WTC11 (cell line): ENCODE measurements around the gene TAPBP. TPM values are rescaled to one million over a fixed set of nuclear protein-coding genes. Genes with fewer than 3 reads are reported as not detected.

Experiments used
- ATAC-seq: fragments of 200-7000 bp; cut with Tn5 transposase; 2 replicates; pipeline ENCODE4 v1.10.0; 2021; ENCODE audit warnings: mild to moderate bottlenecking, moderate library complexity
- CTCF ChIA-PET: fragments of 300-600 bp; sonication (Branson Sonifier 250); formaldehyde crosslinking; loops from one replicate; lab custom pipeline; 2021; ENCODE audit warnings: antibody characterized with exemption; lab: Charles Lee
- POLR2A ChIA-PET: fragments of 350-600 bp; sonication (Branson Sonifier 250); formaldehyde crosslinking; loops from one replicate; lab custom pipeline; 2021; ENCODE audit warnings: antibody characterized with exemption; lab: Charles Lee
- DNase-seq: peaks from one replicate; pipeline ENCODE4 v3.0.0; 2021; ENCODE audit warnings: low spot score
- H3K27ac Mint-ChIP-seq: 2 replicates; pipeline ENCODE4 v1.8.0; 2021; ENCODE audit warnings: mixed read lengths
- H3K27me3 Mint-ChIP-seq: 2 replicates; pipeline ENCODE4 v1.8.0; 2021; ENCODE audit warnings: low read depth, mild to moderate bottlenecking, moderate library complexity, mixed read lengths
- H3K36me3 Mint-ChIP-seq: 2 replicates; pipeline ENCODE4 v1.8.0; 2021; ENCODE audit warnings: mixed read lengths
- H3K4me1 Mint-ChIP-seq: 2 replicates; pipeline ENCODE4 v1.8.0; 2022; ENCODE audit warnings: mixed read lengths
- H3K4me3 Mint-ChIP-seq: 2 replicates; pipeline ENCODE4 v1.8.0; 2021; ENCODE audit warnings: mild to moderate bottlenecking, moderate library complexity, mixed read lengths
- H3K9me3 Mint-ChIP-seq: 2 replicates; pipeline ENCODE4 v1.8.0; 2021; ENCODE audit warnings: mixed read lengths
- ESRRA ChIP-seq: sonication (generic); formaldehyde crosslinking; IDR thresholded peaks from 2 replicates; pipeline ENCODE4 v1.8.1; 2022; ENCODE audit warnings: mild to moderate bottlenecking, missing genetic modification reagents, borderline replicate concordance
- ETV6 ChIP-seq: sonication (generic); formaldehyde crosslinking; IDR thresholded peaks from 2 replicates; pipeline ENCODE4 v1.8.1; 2022; ENCODE audit warnings: mild to moderate bottlenecking, missing genetic modification reagents
- IRF2 ChIP-seq: sonication (generic); formaldehyde crosslinking; IDR thresholded peaks from 2 replicates; pipeline ENCODE4 v1.8.0; 2022; ENCODE audit warnings: low read depth, missing genetic modification reagents, borderline replicate concordance
- NFE2L1 ChIP-seq: sonication (generic); formaldehyde crosslinking; IDR thresholded peaks from 2 replicates; pipeline ENCODE4 v1.8.1; 2023; ENCODE audit warnings: missing genetic modification reagents
- RORB ChIP-seq: fragments of 250-450 bp; sonication (Bioruptor Pico); IDR thresholded peaks from 2 replicates; pipeline ENCODE4 v1.9.0; 2021; ENCODE audit warnings: mild to moderate bottlenecking
- SOX15 ChIP-seq: fragments of 250-450 bp; sonication (Bioruptor Pico); IDR thresholded peaks from 2 replicates; pipeline ENCODE4 v1.9.0; 2021; ENCODE audit warnings: mild to moderate bottlenecking
- TP53 ChIP-seq: sonication (generic); formaldehyde crosslinking; IDR thresholded peaks from 2 replicates; pipeline ENCODE4 v1.8.1; 2023; ENCODE audit warnings: mild to moderate bottlenecking, missing genetic modification reagents
- ZNF232 ChIP-seq: sonication (generic); formaldehyde crosslinking; IDR thresholded peaks from 2 replicates; pipeline ENCODE4 v1.8.0; 2022; ENCODE audit warnings: mild to moderate bottlenecking, missing genetic modification reagents
- total RNA-seq: library from RNA; stranded (reverse); gene quantifications from 3 replicates; pipeline ENCODE4 v1.2.3, GENCODE V29; 2021
- TF ChIP-seq, protein P1 (sequence below): sonication (generic); formaldehyde crosslinking; IDR thresholded peaks from 2 replicates; pipeline ENCODE4 v1.8.0; 2022; ENCODE audit warnings: mild to moderate bottlenecking, missing genetic modification reagents
- TF ChIP-seq, protein P2 (sequence below): sonication (generic); formaldehyde crosslinking; IDR thresholded peaks from 2 replicates; pipeline ENCODE4 v1.8.0; 2022; ENCODE audit warnings: mild to moderate bottlenecking, missing genetic modification reagents
- TF ChIP-seq, protein P3 (sequence below): sonication (generic); formaldehyde crosslinking; IDR thresholded peaks from 2 replicates; pipeline ENCODE4 v1.8.1; 2023; ENCODE audit warnings: mild to moderate bottlenecking, moderate library complexity, missing genetic modification reagents
- TF ChIP-seq, protein P4 (sequence below): sonication (generic); formaldehyde crosslinking; IDR thresholded peaks from 2 replicates; pipeline ENCODE4 v1.8.1; 2023; ENCODE audit warnings: mild to moderate bottlenecking, missing genetic modification reagents, moderate library complexity
- TF ChIP-seq, protein P5 (sequence below): sonication (generic); formaldehyde crosslinking; IDR thresholded peaks from 2 replicates; pipeline ENCODE4 v1.8.1; 2022; ENCODE audit warnings: low read depth, mild to moderate bottlenecking, moderate library complexity, missing genetic modification reagents, borderline replicate concordance
- TF ChIP-seq, protein P6 (sequence below): sonication (generic); formaldehyde crosslinking; IDR thresholded peaks from 2 replicates; pipeline ENCODE4 v1.8.1; 2022; ENCODE audit warnings: low read depth, missing genetic modification reagents, borderline replicate concordance
- TF ChIP-seq, protein P7 (sequence below): fragments of 250-450 bp; sonication (Bioruptor Pico); IDR thresholded peaks from 2 replicates; pipeline ENCODE4 v1.9.0; 2021; ENCODE audit warnings: mild to moderate bottlenecking

The TAPBP gene
- total RNA-seq, 1 experiment from 2014 or later, result 43.5 TPM

DNA sequence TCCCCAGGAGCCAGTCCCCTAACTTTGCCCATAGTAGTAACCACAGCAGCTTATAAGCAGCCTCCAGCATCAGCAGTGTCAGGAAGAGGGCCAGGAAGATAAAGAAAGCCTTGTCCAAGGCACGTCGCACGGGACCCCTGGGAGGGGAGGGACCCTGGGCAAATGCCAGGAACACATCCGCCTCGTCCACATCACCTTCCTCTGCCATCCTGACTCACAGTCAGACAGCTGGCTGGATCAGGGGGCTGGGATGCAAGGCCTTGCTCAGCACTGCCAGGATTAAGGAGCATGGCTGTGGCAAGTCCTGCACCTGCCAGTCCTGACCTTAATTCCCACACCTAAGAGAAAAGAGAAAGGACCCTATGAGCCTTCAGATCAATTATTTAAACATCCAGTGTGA lies 15.2 kb upstream of the TAPBP start:
- no peak overlapping the region for H3K4me3 Mint-ChIP-seq
- POLR2A ChIA-PET, result no interaction called here
- TF ChIP-seq ZNF232 (CRISPR knock-in tag) (no peak), IRF2 (CRISPR knock-in tag) (no peak), TP53 (CRISPR knock-in tag) (no peak), SOX15 (CRISPR knock-in tag) (no peak)
- TF ChIP-seq, protein P1, sequence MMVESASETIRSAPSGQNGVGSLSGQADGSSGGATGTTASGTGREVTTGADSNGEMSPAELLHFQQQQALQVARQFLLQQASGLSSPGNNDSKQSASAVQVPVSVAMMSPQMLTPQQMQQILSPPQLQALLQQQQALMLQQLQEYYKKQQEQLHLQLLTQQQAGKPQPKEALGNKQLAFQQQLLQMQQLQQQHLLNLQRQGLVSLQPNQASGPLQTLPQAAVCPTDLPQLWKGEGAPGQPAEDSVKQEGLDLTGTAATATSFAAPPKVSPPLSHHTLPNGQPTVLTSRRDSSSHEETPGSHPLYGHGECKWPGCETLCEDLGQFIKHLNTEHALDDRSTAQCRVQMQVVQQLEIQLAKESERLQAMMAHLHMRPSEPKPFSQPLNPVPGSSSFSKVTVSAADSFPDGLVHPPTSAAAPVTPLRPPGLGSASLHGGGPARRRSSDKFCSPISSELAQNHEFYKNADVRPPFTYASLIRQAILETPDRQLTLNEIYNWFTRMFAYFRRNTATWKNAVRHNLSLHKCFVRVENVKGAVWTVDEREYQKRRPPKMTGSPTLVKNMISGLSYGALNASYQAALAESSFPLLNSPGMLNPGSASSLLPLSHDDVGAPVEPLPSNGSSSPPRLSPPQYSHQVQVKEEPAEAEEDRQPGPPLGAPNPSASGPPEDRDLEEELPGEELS (CRISPR knock-in tag), result no peak
- TF ChIP-seq, protein P2, sequence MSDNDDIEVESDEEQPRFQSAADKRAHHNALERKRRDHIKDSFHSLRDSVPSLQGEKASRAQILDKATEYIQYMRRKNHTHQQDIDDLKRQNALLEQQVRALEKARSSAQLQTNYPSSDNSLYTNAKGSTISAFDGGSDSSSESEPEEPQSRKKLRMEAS, result no peak

DNA sequence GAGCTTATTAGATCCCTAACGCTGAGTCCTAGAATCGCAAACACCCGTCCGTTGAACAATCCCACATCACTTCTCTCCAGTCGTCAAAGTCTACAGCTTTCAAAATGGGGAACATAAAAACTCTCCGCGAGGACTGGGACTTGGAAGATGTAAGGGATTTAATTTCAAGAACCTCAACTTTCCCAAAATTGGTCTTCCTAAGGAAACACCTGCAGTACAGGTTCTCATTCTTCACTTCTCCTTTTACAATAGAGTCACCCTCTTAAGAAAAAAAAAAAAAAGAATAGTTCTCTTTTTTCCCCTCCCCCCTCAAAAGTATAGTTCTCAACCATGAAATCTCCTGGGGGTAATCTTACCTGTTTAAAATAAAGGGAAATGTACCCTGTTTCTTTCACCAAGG lies 10.2 kb upstream of the TAPBP start:
- H3K27ac Mint-ChIP-seq, result no peak overlapping the region
- POLR2A ChIA-PET, result interaction anchor here (0.7 to 0.9 kb wide), 3 partner anchors 27 to 272 kb away, joined by 3 to 11 read pairs (median 3); no protein-coding TSS in a partner anchor

More for the DNA sequence above, 15.2 kb upstream of the TAPBP start:
- no peak for DNase-seq
- Mint-ChIP-seq H3K4me1 (peaks cover 5% of the 10 kb centered on the region), H3K27me3 (peaks cover 3% of the 10 kb centered on the region; the same call in 1 of the 2 replicates), H3K36me3 (no peaks in the 10 kb centered on the region), H3K9me3 (no peaks in the 10 kb centered on the region), H3K27ac (no peak overlapping the region; the same call in 1 of the 2 replicates)
- ATAC-seq, result no peak
- CTCF ChIA-PET, result interaction anchor here (0.7 to 1.3 kb wide), 3 partner anchors 11 to 62 kb away, joined by 3 to 4 read pairs (median 3); partner anchors contain the start of gene ZBTB22

More for the DNA sequence above, 10.2 kb upstream of the TAPBP start:
- H3K4me1 Mint-ChIP-seq, result peaks cover 45% of the 10 kb centered on the region
- peaks cover 16% of the 10 kb centered on the region for H3K36me3 Mint-ChIP-seq
- no peak for TF ChIP-seq RORB (CRISPR knock-in tag)
- TF ChIP-seq, protein P3, sequence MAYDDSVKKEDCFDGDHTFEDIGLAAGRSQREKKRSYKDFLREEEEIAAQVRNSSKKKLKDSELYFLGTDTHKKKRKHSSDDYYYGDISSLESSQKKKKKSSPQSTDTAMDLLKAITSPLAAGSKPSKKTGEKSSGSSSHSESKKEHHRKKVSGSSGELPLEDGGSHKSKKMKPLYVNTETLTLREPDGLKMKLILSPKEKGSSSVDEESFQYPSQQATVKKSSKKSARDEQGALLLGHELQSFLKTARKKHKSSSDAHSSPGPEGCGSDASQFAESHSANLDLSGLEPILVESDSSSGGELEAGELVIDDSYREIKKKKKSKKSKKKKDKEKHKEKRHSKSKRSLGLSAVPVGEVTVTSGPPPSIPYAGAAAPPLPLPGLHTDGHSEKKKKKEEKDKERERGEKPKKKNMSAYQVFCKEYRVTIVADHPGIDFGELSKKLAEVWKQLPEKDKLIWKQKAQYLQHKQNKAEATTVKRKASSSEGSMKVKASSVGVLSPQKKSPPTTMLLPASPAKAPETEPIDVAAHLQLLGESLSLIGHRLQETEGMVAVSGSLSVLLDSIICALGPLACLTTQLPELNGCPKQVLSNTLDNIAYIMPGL (CRISPR knock-in tag), result no peak
- TF ChIP-seq, protein P4, sequence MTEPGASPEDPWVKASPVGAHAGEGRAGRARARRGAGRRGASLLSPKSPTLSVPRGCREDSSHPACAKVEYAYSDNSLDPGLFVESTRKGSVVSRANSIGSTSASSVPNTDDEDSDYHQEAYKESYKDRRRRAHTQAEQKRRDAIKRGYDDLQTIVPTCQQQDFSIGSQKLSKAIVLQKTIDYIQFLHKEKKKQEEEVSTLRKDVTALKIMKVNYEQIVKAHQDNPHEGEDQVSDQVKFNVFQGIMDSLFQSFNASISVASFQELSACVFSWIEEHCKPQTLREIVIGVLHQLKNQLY (CRISPR knock-in tag), result no peak
- TF ChIP-seq NFE2L1 (CRISPR knock-in tag), result no peak
- TF ChIP-seq, protein P5, sequence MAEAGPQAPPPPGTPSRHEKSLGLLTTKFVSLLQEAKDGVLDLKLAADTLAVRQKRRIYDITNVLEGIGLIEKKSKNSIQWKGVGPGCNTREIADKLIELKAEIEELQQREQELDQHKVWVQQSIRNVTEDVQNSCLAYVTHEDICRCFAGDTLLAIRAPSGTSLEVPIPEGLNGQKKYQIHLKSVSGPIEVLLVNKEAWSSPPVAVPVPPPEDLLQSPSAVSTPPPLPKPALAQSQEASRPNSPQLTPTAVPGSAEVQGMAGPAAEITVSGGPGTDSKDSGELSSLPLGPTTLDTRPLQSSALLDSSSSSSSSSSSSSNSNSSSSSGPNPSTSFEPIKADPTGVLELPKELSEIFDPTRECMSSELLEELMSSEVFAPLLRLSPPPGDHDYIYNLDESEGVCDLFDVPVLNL (CRISPR knock-in tag), result no peak
- TF ChIP-seq ETV6 (CRISPR knock-in tag), result no peak
- no peak for TF ChIP-seq TP53 (CRISPR knock-in tag)
- TF ChIP-seq, protein P6, sequence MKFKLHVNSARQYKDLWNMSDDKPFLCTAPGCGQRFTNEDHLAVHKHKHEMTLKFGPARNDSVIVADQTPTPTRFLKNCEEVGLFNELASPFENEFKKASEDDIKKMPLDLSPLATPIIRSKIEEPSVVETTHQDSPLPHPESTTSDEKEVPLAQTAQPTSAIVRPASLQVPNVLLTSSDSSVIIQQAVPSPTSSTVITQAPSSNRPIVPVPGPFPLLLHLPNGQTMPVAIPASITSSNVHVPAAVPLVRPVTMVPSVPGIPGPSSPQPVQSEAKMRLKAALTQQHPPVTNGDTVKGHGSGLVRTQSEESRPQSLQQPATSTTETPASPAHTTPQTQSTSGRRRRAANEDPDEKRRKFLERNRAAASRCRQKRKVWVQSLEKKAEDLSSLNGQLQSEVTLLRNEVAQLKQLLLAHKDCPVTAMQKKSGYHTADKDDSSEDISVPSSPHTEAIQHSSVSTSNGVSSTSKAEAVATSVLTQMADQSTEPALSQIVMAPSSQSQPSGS (CRISPR knock-in tag), result no peak
- TF ChIP-seq ESRRA (CRISPR knock-in tag), result no peak
- TF ChIP-seq, protein P7, sequence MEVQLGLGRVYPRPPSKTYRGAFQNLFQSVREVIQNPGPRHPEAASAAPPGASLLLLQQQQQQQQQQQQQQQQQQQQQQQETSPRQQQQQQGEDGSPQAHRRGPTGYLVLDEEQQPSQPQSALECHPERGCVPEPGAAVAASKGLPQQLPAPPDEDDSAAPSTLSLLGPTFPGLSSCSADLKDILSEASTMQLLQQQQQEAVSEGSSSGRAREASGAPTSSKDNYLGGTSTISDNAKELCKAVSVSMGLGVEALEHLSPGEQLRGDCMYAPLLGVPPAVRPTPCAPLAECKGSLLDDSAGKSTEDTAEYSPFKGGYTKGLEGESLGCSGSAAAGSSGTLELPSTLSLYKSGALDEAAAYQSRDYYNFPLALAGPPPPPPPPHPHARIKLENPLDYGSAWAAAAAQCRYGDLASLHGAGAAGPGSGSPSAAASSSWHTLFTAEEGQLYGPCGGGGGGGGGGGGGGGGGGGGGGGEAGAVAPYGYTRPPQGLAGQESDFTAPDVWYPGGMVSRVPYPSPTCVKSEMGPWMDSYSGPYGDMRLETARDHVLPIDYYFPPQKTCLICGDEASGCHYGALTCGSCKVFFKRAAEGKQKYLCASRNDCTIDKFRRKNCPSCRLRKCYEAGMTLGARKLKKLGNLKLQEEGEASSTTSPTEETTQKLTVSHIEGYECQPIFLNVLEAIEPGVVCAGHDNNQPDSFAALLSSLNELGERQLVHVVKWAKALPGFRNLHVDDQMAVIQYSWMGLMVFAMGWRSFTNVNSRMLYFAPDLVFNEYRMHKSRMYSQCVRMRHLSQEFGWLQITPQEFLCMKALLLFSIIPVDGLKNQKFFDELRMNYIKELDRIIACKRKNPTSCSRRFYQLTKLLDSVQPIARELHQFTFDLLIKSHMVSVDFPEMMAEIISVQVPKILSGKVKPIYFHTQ (CRISPR knock-in tag), result no peak
- ATAC-seq (no peak), DNase-seq (no peak)
- peak overlapping the region; percentile 91 for H3K4me3 Mint-ChIP-seq
- no peaks in the 10 kb centered on the region for H3K9me3 Mint-ChIP-seq
- no peaks in the 10 kb centered on the region for H3K27me3 Mint-ChIP-seq
- CTCF ChIA-PET, result interaction anchor here (0.6 kb wide), 1 partner anchor 23 kb away, joined by 3 read pairs; no protein-coding TSS in a partner anchor
